Fibroblast of skin of left biceps (primary cell): ENCODE measurements around the gene SOX4.
"Not testable (repeated sequence)": the region's sequence is repeated elsewhere in the genome, so short reads cannot be mapped to it uniquely, and the experiment has no call there.

Source experiments
- DNase-seq, 2 experiments: peaks; one replicate each; pipeline ENCODE4 v3.0.0-alpha.2; 2013; ENCODE audit warnings: low read depth in 2 of 2

The SOX4 gene

GRCh38 chr6:21593412-21593926 lies at the start of gene SOX4:
SOX4 (plus strand) TSS chr6:21593751; CDS start chr6:21594535, 784 bp downstream.
- DNase-seq: peak; percentile 93 to 96

GRCh38 chr6:21552286-21552685 lies 41.3 kb upstream of the SOX4 start:
- not testable (repeated sequence) for DNase-seq

- DNase-seq: no peak
Observed at GRCh38 chr6:21554286-21554685, 39.3 kb upstream of the SOX4 start.

GRCh38 chr6:21555197-21555596 lies 38.4 kb upstream of the SOX4 start:
- DNase-seq: no peak

GRCh38 chr6:21556511-21556910 lies 37.0 kb upstream of the SOX4 start:
- DNase-seq: no peak

GRCh38 chr6:21556968-21557721 lies 36.4 kb upstream of the SOX4 start:
- DNase-seq: no peak

GRCh38 chr6:21559238-21559637 lies 34.3 kb upstream of the SOX4 start:
- DNase-seq: no peak

GRCh38 chr6:21560249-21560648 lies 33.3 kb upstream of the SOX4 start:
- no peak for DNase-seq

GRCh38 chr6:21565431-21565830 lies 28.1 kb upstream of the SOX4 start:
- DNase-seq: no peak

- DNase-seq: no peak
Observed at GRCh38 chr6:21578523-21578922, 15.0 kb upstream of the SOX4 start.

GRCh38 chr6:21582651-21583050 lies 10.9 kb upstream of the SOX4 start:
- no peak for DNase-seq

- DNase-seq: no peak
Observed at GRCh38 chr6:21586300-21586699, 7.3 kb upstream of the SOX4 start.

GRCh38 chr6:21586740-21587178 lies 6.8 kb upstream of the SOX4 start:
- no peak for DNase-seq

GRCh38 chr6:21587179-21587960 lies 6.2 kb upstream of the SOX4 start:
- DNase-seq: no peak

- DNase-seq: no peak
Observed at GRCh38 chr6:21587961-21588480, 5.5 kb upstream of the SOX4 start.

- DNase-seq: peak in 1 of 2 experiments; percentile 67
Observed at GRCh38 chr6:21588481-21589351, 4.8 kb upstream of the SOX4 start.

- no peak for DNase-seq
Observed at GRCh38 chr6:21589352-21590345, 3.9 kb upstream of the SOX4 start.

GRCh38 chr6:21590346-21590745 lies 3.2 kb upstream of the SOX4 start:
- DNase-seq: no peak

GRCh38 chr6:21591446-21591845 lies 2.1 kb upstream of the SOX4 start:
- DNase-seq: no peak

- DNase-seq: no peak
Observed at GRCh38 chr6:21592953-21593352, 598 bp upstream of the SOX4 start.
